ENCODE measurements around the gene SLC35F2.
"Not testable (repeated sequence)": the region's sequence is repeated elsewhere in the genome, so short reads cannot be mapped to it uniquely, and the experiment has no call there.

Gene SLC35F2

GRCh38 chr11:107860688-107861087 lies 2.1 kb upstream of the SLC35F2 start:
- DNase-seq (ENCODE audit: low read depth) = no peak
- H3K4me3 ChIP-seq (ENCODE audit: low read depth, low read length) = no peak overlapping the region

GRCh38 chr11:107860240-107860620 lies 1.6 kb upstream of the SLC35F2 start:
- DNase-seq (ENCODE audit: low read depth); H3K4me3 ChIP-seq (ENCODE audit: low read depth, low read length): not testable (repeated sequence)

More at GRCh38 chr11:107860688-107861087, 2.1 kb upstream of the SLC35F2 start:
- no peak for TF ChIP-seq CTCF (IDR thresholded peaks at IDR 0.05; ENCODE audit: insufficient read depth, low read depth, low read length, missing control alignments)

GRCh38 chr11:107859459-107860239 lies 1.1 kb upstream of the SLC35F2 start:
- peak overlapping the region; percentile 92 for H3K4me3 ChIP-seq (ENCODE audit: low read depth, low read length)
- peak; percentile 66 for DNase-seq (ENCODE audit: low read depth)
- TF ChIP-seq CTCF (IDR thresholded peaks at IDR 0.05; ENCODE audit: insufficient read depth, low read depth, low read length, missing control alignments) = no peak

- no peak for TF ChIP-seq CTCF (IDR thresholded peaks at IDR 0.05; ENCODE audit: insufficient read depth, low read depth, low read length, missing control alignments)
- peak; percentile 30 for DNase-seq (ENCODE audit: low read depth)
- peak overlapping the region; percentile 92 for H3K4me3 ChIP-seq (ENCODE audit: low read depth, low read length)
These were observed 904 bp downstream of the SLC35F2 start for GRCh38 chr11:107857550-107858216.

GRCh38 chr11:107856981-107857517 lies 1.5 kb downstream of the SLC35F2 start:
- DNase-seq (ENCODE audit: low read depth) = no peak
- no peak for TF ChIP-seq CTCF (IDR thresholded peaks at IDR 0.05; ENCODE audit: insufficient read depth, low read depth, low read length, missing control alignments)
- peak overlapping the region; percentile 92 for H3K4me3 ChIP-seq (ENCODE audit: low read depth, low read length)

- peak; percentile 10 for DNase-seq (ENCODE audit: low read depth)
- peak overlapping the region; percentile 92 for H3K4me3 ChIP-seq (ENCODE audit: low read depth, low read length)
- no peak for TF ChIP-seq CTCF (IDR thresholded peaks at IDR 0.05; ENCODE audit: insufficient read depth, low read depth, low read length, missing control alignments)
These were observed 2.2 kb downstream of the SLC35F2 start for GRCh38 chr11:107856180-107856980.

GRCh38 chr11:107853070-107853469 lies 5.5 kb downstream of the SLC35F2 start:
- DNase-seq (ENCODE audit: low read depth) = no peak
- no peak for TF ChIP-seq CTCF (IDR thresholded peaks at IDR 0.05; ENCODE audit: insufficient read depth, low read depth, low read length, missing control alignments)
- no peak overlapping the region for H3K4me3 ChIP-seq (ENCODE audit: low read depth, low read length)
